KBM-7 (cell line): Measurements from ENCODE around the gene ADAMTS8.

Experiments
- DNase-seq: peaks from one replicate; pipeline ENCODE4 v3.0.0-alpha.2; 2015
- in situ Hi-C: fragments of 300-500 bp; cut with MboI; formaldehyde crosslinking; loops from 2 replicates; pipeline ENCODE4 v1.14.3; 2020; ENCODE audit warnings: low sequenced_read_pairs, low pct_unique_long_range_greater_than_20kb, mixed read lengths

Gene ADAMTS8

DNA sequence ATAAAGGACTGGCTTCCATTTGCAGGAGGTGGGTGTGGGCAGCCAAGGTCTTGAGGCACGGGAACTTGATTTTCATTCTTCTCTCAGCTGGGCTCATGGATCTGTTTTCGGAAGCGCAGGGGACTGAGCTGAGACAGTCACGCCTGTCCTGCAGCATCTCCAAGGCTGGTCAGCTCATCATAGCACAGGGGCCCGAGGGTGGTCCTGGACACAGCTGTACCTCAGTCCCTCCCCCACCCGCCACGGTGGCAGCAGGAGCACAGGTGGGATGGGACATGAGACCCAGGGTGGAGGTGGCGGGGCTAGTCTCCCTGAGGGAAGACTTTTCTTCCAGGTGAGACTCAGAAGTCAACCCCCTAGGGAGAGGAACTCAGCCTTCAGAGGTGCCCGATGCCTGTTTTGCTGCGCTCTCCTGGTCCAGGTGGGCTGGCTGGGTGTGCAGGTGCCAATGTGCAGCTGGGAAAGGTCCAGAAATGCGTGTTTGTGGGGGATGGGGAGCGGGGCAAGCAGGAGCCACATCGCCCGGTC lies 3.7 kb downstream of the ADAMTS8 start:
- in situ Hi-C loops: loop anchor here (10.0 to 25.0 kb wide), 2 partner anchors 210 to 438 kb away; no protein-coding TSS in a partner anchor
- DNase-seq: no peak

DNA sequence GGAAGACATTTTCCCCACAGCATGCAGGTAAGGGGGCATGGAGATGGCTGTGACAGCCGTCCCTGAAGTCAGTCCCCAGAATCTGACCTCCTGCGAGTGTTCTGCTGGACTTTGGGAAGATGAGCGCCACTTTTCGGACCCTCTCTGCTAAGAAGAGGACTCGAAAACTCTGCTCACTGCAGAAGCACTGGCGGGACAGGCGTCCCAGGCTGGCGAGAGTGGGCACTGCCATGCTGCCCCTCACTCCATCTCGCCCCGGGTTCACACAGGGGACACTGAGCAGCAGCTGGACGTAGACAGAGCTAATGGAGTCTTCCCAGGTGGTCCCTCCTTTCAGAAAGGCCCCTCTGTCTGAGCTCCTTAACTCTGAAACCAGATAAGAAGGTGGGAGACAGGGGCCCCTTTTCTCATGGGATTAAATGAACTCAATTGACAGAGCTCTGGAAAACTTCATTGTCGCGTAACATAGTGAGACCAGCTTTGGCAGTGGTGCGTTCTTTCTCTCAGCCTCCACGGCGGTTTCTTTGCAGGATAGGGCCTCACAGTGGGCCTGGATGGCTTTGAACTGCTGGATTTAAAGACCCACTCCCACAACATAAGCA lies 4.8 kb downstream of the ADAMTS8 start:
- in situ Hi-C loops: loop anchor here (10.0 kb wide), 1 partner anchor 209 kb away; no protein-coding TSS in a partner anchor
- no peak for DNase-seq

DNA sequence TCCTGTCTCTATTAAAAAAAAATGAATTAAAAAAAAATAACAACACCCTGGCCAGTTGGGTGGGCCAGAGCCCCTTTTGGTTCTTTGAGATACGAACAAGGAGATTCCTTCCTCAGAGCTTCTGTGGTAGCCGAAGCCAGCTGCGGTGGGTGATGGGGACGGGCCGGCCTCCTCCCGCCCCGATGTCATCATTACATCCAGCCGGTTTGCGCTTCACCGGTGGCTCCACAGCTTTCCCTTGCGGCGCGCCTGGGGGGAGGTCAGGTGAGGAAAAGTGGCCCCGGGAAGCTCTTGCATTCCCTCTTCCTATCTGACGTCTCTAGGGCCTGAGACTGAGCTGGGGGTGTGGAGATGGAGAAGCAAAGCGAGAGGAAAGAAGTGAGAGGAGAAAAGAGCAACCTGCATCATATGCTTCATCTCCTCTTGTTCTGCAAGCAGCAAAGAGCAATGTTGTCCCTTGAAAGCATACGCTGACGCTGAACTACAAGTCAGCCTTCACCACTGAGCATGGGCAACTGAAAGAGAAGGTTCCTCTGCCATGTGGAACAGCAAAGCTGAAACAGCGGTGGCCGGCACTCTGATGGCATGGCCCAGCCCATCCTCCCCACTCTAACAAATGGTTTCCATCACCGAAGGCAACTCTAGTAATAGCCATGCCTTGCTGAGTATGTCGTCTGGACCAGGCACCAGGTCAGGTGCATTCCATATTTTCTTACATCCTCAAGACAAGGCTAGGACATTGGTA lies 6.0 kb downstream of the ADAMTS8 start:
- DNase-seq: no peak
- in situ Hi-C loops: loop anchor here (10.0 kb wide), 1 partner anchor 208 kb away; no protein-coding TSS in a partner anchor

DNA sequence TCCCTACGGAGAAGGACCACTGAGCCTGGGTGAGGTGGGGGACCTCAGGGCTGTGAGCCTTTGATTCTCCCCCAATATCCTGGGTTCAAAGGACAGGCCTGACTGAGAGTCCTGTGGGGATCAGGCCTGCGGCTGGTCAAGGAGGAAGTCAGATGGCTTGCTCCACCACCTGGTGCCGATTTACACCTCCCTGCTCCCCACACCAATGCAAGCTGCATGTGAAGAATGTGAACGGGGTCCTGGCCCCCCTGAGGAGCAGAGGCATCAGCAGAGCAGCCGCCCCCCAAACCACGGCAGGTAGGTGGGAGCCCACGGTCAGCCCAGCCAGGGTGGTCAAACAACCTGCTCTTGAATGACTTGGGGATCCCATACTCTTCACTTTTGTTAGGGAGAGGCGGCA lies 6.7 kb downstream of the ADAMTS8 start:
- DNase-seq: no peak
- in situ Hi-C loops: loop anchor here (10.0 kb wide), 1 partner anchor 207 kb away; no protein-coding TSS in a partner anchor

DNA sequence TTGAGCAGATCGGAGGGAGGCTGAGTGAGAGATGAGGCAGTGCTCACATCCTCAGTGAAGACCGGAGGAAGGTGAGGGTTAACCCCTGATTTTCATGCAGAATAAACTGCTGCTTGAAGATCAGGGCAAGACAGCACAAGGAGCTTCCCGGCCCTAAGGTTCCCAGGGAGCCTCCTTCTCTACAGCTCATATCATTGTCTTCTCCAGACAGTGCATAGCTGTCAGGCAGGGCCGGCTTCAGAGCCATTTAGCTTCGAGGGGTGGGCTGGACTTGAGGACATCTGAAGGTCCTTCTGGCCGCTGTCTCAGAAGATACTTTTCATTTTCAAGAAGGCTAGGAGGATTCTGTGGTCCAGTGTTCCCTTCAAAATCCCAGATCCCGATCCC lies 7.2 kb downstream of the ADAMTS8 start:
- in situ Hi-C loops: loop anchor here (10.0 kb wide), 1 partner anchor 206 kb away; no protein-coding TSS in a partner anchor

DNA sequence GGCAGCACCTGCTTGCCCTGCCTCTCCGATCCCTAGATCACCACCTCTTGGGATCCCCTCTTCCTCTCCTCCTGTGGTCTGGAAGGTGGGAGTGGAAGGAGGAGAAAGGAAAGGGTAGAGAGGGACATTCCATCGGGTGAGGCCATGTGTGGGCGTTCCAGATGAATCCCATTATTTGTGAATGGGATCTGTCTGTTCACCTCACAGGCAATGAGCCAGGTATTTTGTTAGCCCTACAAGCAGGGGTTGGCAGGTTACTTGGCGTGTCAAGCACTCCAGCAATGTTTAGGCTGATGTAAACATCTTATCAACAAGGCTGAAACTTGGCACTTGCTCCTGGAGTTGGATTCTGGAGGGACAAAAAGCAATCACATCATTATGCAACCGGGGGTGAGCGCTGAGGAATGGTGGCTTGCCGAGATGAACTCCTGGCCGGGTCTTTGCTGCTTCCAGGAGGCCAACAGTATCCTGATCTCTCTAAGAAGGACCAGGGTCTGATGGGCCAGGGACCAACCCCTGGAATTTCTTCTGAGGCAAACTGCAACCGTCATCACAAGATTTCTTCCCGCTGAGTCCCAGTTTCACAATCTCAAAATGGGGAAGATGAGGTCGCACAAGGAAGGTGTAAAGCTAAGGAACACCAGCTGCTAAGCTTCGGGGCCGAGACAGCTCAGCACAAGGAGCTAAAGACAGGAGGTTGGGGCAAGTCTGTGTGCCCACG lies 7.8 kb downstream of the ADAMTS8 start:
- no peak for DNase-seq
- in situ Hi-C loops: loop anchor here (10.0 kb wide), 1 partner anchor 206 kb away; no protein-coding TSS in a partner anchor

More for the DNA sequence above, 7.2 kb downstream of the ADAMTS8 start:
- no peak for DNase-seq

DNA sequence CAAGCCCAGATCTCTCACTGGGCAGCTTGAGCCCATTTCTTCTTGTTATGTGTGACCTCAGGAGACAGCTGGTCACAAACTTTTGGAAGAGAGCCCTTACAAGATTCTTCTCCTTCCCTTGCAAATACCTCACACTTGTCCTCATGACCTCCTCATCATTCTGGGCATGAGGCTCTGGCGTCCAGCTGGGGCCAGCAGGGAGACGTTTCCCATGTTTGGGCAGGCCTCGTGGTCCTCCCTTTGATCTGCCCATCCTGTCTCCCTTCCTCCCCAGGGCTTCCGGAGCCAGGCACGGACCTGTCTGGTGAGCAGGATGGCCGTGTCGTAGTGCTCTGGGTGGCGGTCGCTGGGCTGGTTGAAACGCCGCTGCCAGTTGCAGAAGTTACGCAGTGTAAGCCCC lies 9.7 kb downstream of the ADAMTS8 start:
- in situ Hi-C loops: no loop called here
- DNase-seq: no peak

DNA sequence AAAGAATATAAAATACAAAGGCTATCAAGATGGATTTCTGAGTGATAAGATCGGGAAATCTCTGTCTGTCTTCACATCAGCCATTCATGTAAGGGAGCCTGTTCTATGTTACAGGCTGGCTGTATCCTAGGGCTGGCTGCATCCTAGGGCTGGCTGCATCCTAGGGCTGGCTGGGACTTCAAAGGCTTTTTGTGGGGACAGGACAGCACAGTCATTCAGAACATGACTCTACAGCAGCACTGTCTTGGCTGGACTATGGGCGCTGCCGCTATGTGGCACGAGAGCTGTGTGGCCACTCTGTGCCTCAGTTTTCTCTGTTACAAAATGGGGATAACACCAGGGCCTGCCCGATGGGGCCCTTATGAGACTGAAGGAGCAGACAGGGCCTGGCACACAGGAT lies 10.2 kb downstream of the ADAMTS8 start:
- no peak for DNase-seq
- in situ Hi-C loops: no loop called here

DNA sequence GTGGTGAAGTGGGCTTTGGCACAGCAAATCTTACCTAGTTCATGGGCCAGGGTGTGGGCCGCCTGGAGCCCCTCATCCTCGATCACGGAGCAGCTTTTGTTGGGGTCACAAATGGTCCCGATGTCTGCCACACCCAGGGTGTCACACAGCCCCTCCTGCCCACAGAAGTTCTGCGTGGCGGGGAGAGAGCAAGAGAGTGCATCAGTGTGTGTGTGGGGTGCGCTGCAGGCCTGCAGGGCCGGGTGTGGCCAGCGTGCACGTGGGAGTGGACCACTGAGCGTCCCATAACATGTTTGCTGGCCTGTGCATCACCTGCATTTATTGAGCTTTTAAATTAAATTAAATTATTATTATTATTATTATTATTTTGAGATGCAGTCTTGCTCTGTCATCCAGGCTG lies 11.5 kb downstream of the ADAMTS8 start:
- in situ Hi-C loops: no loop called here
- no peak for DNase-seq

DNA sequence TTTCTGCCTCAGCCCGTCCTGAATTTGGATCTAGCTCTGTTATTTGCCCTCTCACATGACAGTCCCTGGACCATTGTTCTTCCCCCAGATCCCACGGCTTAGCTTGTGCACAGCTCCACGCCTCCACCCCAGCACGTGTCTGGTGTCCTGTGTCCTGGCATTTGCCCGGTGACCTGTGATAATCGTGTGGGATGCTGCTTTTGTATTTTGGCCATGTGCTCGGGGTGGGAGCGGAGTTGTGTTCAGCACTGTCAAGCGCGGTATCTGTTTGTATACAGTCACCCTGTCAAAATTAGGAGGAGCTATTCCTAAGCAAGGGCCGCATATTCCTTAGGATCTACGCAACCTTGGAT lies 11.9 kb downstream of the ADAMTS8 start:
- DNase-seq: no peak
- in situ Hi-C loops: no loop called here

DNA sequence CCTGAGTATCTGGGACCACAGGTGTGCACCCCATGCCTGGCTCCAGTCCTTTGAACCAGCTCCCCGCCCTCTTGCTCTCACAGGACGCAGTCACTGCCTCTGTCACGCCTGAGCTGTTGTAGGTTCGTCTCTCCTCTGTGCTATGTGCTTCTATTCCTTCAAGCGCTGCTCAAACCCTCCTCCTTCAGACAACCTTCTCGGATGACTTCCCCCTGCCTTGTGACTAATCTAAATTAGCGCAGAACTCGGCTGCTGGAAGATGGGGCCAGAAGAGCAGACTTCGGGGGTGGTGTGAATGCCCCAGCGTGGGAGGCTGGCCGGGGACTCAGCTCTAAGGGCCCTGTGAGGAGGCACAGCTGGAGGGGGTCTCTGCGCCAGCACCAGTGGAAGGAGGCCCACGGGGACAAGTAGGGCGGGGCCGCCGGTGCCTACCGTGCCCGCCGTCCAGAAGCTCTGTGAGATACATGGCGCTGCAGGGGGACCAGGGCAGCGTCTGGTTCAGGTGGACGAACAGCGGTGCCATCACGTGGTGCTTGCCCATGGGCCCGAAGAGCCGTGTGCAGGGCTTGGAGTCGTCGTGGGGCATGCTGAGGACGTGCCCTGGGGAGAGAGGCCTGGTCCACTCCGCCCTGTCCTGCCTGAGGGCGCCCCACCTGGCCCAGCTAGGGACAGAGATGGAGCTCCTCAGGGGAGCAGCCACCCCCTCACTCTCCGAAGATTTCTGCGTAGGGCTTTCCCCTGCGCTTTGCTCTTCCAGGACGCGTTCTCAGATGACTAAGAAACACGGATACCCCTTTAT lies 12.5 kb downstream of the ADAMTS8 start:
- DNase-seq: no peak
- in situ Hi-C loops: no loop called here

DNA sequence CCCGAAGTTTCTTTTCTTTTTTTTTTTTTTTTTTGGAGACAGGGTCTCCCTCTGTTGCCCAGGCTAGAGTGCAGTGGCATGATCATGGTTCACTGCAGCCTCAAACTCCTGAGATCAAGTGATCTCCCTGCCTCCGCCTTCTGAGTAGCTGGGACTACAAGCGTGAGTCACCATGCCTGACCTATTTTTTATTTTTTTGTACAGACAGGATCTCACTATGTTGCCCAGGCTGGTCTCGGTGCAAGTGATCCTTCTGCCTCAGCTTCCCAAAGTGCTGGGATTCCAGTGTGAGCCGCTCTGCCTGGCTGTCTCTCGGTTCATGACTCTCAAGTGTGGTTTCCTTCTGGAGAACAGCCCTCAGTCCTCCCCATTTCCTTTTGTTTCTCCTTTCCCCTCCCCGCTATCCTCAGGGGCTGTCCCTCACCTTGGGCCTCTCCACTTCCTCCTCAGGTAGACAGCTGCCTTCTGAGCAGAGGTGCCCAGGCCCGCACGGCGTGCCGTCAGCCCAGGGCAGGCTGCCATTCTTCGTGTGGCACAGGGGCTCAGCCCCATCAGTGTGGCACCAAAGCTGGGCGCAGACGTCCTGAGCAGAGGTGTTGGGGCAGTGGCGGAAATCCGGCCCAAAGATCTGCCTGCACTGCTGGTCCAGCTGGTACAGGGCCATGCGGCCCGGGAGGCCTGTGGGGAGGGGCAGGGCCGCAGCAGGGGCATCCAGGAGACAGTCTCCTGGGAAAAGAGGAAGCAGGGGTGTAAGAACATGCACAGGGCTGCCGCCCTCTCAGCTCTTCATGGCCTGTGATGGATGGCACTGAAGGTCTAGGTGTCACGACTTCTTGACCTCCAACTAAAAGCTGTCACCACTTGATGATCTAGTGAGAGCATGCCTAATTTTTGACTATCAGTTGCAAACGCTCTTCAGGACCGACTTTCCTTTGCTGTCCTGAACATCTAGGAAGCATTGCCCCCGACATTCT lies 14.0 kb downstream of the ADAMTS8 start:
- in situ Hi-C loops: no loop called here
- no peak for DNase-seq

DNA sequence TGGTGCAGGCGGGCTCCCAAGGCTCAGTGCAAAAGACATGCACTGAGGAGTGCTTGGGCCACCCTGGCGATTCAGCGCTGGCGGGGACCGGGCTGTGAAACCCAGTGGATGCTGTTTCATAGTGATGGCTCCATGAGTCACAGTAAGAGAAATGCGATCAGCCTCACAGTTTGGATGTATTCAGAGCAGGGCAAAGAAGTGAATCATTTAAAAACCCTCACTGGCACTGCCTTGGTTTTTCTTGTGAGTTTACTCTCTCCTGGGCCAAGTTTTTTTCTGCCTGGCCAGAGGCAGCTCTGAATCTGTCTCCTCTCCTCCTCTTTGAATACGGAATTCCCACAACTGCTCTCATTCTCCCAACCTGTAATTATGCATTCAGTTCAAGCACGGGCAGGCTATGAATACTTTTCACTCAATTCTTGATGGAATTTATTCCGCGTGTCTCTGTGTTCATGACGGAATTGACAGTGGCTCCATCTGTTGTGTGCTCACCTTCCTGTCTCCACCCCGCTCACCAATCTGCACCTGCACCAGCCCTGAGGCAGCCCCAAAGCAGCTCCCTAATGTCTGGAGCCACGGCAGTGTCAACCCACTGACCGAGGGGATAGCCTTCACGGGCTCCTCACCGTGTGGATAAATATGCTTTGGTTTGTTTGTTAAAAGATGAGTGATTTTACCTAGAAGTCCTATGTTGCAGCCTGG lies 14.9 kb downstream of the ADAMTS8 start:
- no peak for DNase-seq
- in situ Hi-C loops: no loop called here

DNA sequence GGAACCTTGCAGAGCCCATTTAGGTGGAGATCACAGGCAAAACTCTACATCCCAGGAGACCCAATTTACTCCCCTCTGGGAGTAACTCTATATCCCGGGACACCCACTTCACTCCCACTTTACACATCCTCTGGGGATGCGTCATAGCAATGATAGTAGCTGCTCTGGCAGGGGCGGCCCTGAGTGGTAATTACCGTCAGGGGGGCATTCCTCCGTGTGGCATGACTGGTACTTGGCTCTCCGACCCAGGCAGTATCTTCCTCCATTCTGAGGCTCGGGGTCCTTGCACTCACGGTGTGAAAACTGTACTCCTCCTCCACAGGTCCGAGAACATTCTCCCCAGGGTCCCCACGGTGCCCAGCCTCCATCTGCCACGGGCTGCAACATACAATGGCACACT lies 17.2 kb downstream of the ADAMTS8 start:
- in situ Hi-C loops: no loop called here
- DNase-seq: no peak

DNA sequence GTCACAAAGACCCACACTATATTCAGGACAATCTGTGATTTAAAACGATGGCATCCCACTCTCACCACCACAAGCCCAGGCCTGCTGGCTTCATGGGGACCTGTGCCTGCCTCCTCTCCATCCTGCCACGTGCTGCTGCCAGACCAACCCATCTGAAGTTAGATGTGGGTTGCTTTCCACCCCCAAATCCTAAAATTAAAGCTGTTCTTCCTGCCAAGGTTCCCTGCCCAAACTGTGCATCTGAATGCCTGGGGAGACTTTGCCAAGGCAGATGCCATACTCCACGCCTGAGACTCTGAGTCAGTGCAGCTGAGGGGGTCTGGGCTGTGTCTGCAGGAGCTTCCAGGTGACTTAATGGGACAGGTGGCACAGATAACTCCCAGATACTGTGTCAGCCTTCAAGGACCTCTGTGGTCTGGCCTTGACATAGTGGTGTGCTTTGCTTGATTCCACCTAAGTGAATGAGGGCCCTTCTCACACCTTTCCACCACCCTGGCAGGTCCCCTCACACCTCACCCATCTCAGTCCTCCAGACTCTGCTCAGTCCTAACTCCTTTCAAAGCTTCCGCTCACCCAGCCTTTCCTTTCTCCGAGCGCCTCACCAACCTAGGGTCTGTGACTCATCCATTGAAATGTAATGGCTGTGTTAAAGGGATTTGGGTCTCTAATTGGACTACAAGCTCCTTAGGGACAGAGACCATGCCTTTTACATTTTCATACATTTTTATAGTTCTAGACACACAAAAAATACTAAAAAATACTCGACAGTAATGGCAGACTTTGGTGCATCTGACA lies 18.6 kb downstream of the ADAMTS8 start:
- in situ Hi-C loops: no loop called here

DNA sequence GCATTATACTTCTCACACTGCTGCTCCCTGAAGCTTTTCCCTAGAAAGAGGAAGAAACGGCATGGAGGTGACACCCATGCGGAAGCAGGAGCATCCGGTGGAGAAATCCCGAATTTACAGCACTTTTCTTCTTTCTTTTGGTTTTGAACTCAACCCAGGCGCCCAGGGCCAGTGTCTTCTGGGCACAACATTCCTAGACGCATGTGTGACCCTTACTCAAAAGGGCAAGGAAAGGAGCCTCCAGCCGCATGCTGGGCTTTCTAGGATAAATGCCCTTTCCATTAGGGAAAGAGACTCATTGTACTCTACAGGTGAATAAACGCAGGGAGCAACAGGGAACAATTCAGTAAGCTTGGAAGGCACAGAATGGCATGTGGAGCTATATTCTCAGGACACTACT lies 19.5 kb downstream of the ADAMTS8 start:
- in situ Hi-C loops: no loop called here

More for the DNA sequence above, 18.6 kb downstream of the ADAMTS8 start:
- DNase-seq: no peak

More for the DNA sequence above, 19.5 kb downstream of the ADAMTS8 start:
- DNase-seq: no peak
